ENCODE measurements around the gene TRAPPC11. TPM values are rescaled to one million over a fixed set of nuclear protein-coding genes. Genes with fewer than 3 reads are reported as not detected.
A peak's percentile ranks its signal among the peaks of the same experiment; 100 is the strongest.

TRAPPC11 gene
- total RNA-seq, 1 experiment from 2014 or later, result 32.2 TPM

- no peaks in the 10 kb centered on the region for H3K27me3 Mint-ChIP-seq (ENCODE audit: low read depth)
- Histone ChIP-seq H3K27me3 (ENCODE audit: insufficient read depth, low read length) (no peaks in the 10 kb centered on the region), H3K56ac (ENCODE audit: insufficient read length, low read depth, low read length) (no peak overlapping the region), H3K4me1 (ENCODE audit: insufficient read depth, low read length) (no peaks in the 10 kb centered on the region; the same call in 1 of the 2 replicates), H4K91ac (ENCODE audit: insufficient read length, low read depth, low read length) (no peak overlapping the region), H3K4me2 (ENCODE audit: insufficient read depth, insufficient read length, low read length) (no peak overlapping the region), H3K27ac (ENCODE audit: insufficient read length, low read depth, low read length) (no peak overlapping the region), H4K8ac (replicated peaks; ENCODE audit: insufficient read length, low read depth, low read length) (no peak overlapping the region), H2BK5ac (ENCODE audit: insufficient read length, low read length) (no peak overlapping the region), H4K20me1 (ENCODE audit: control insufficient read depth, insufficient read depth, insufficient read length) (no peaks in the 10 kb centered on the region), H3T11ph (ENCODE audit: low read length) (no peak overlapping the region), H3K4ac (ENCODE audit: low read depth, low read length) (no peak overlapping the region), H3K18ac (ENCODE audit: insufficient read length, low read depth, low read length) (no peak overlapping the region), H2BK12ac (ENCODE audit: insufficient read length, low read depth, low read length) (no peak overlapping the region), H3K9me3 (ENCODE audit: control insufficient read depth, low read depth, low read length) (no peaks in the 10 kb centered on the region), H2BK15ac (ENCODE audit: low read depth, low read length) (no peak overlapping the region), H4K5ac (ENCODE audit: insufficient read length, low read depth, low read length) (no peak overlapping the region), H3K23me2 (ENCODE audit: insufficient read length, low read depth, low read length, poor library complexity, severe bottlenecking) (no peaks in the 10 kb centered on the region), H3K23ac (ENCODE audit: insufficient read length, low read depth, low read length) (no peak overlapping the region), H2AK5ac (ENCODE audit: insufficient read length, low read length) (no peak overlapping the region), H3K9ac (ENCODE audit: extremely low read depth, insufficient read length, low read length) (no peak overlapping the region), H2BK120ac (ENCODE audit: low read depth, low read length, poor library complexity, severe bottlenecking) (no peak overlapping the region), H3K79me1 (ENCODE audit: insufficient read depth, low read depth, low read length, poor library complexity, severe bottlenecking) (no peaks in the 10 kb centered on the region), H3K79me2 (ENCODE audit: insufficient read depth, low read length) (no peaks in the 10 kb centered on the region), H2AFZ (ENCODE audit: low read length) (no peak overlapping the region), H2BK20ac (ENCODE audit: low read depth, low read length, poor library complexity, severe bottlenecking) (no peak overlapping the region), H3K14ac (ENCODE audit: insufficient read depth, low read length) (no peak overlapping the region)
- TF ChIP-seq, protein P1, sequence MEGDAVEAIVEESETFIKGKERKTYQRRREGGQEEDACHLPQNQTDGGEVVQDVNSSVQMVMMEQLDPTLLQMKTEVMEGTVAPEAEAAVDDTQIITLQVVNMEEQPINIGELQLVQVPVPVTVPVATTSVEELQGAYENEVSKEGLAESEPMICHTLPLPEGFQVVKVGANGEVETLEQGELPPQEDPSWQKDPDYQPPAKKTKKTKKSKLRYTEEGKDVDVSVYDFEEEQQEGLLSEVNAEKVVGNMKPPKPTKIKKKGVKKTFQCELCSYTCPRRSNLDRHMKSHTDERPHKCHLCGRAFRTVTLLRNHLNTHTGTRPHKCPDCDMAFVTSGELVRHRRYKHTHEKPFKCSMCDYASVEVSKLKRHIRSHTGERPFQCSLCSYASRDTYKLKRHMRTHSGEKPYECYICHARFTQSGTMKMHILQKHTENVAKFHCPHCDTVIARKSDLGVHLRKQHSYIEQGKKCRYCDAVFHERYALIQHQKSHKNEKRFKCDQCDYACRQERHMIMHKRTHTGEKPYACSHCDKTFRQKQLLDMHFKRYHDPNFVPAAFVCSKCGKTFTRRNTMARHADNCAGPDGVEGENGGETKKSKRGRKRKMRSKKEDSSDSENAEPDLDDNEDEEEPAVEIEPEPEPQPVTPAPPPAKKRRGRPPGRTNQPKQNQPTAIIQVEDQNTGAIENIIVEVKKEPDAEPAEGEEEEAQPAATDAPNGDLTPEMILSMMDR (conservative IDR thresholded peaks at IDR 0.05), result no peak
- DNase-seq, result no peak
- peak overlapping the region in 1 of 3 experiments; percentile 32; a peak in 1 of 7 replicates for H3K27ac Mint-ChIP-seq
- H3K4me3 Mint-ChIP-seq, result no peak overlapping the region
- H3K4me1 Mint-ChIP-seq, result peaks cover 29 to 33% of the 10 kb centered on the region in 2 experiments
- peaks cover 0 to 9% (median 3%) of the 10 kb centered on the region in 3 experiments; a peak in 3 of 7 replicates for H3K36me3 Mint-ChIP-seq (ENCODE audit: insufficient read depth in 1 of 3, low read depth in 3 of 3)
- no CpG with 5 or more reads among the region's 5 CpGs for WGBS (ENCODE audit: extremely low coverage, insufficient read length, low lambda C conversion rate)
- no peaks in the 10 kb centered on the region for H3K9me3 Mint-ChIP-seq
Measured at GRCh38 chr4:183638436-183638835, 20.7 kb upstream of the TRAPPC11 start.

Data from H9 (cell line).